Lower lobe of right lung (tissue), 2 donors: Measurements from ENCODE around the gene BFSP1. TPM values are rescaled to one million over a fixed set of nuclear protein-coding genes. Genes with fewer than 3 reads are reported as not detected.

Source experiments
- ATAC-seq, 2 donors: fragments of 200-7000 bp; cut with Tn5 transposase; one replicate each; pipeline ENCODE4 v1.9.1; 2020 to 2022; ENCODE audit warnings: mild to moderate bottlenecking in 2 of 2, moderate library complexity in 2 of 2
- DNase-seq: peaks from one replicate; pipeline ENCODE4 v3.0.0-alpha.2; 2020
- H3K27ac ChIP-seq: fragments of 200-600 bp; one replicate; pipeline ENCODE4 v1.8.0; 2022
- H3K27me3 ChIP-seq: fragments of 200-600 bp; one replicate; pipeline ENCODE4 v1.8.0; 2022; ENCODE audit warnings: low read depth
- H3K36me3 ChIP-seq: fragments of 200-600 bp; one replicate; pipeline ENCODE4 v1.8.0; 2022; ENCODE audit warnings: mild to moderate bottlenecking
- H3K4me1 ChIP-seq: fragments of 200-600 bp; one replicate; pipeline ENCODE4 v1.8.0; 2022
- H3K4me3 ChIP-seq: fragments of 200-600 bp; one replicate; pipeline ENCODE4 v1.8.0; 2022; ENCODE audit warnings: mild to moderate bottlenecking
- H3K9me3 ChIP-seq: fragments of 200-600 bp; one replicate; pipeline ENCODE4 v1.8.0; 2022
- intact Hi-C: fragments of 100-400 bp; cut with DNase I; formaldehyde crosslinking; loops from one replicate; pipeline ENCODE4 v1.11.0; 2022
- total RNA-seq: library from RNA; stranded (reverse); fragmentation: NEBNext Ultra II Directional; extraction: Animal tissue kit (Norgen Biotek cat#: 25700); gene quantifications from one replicate; pipeline ENCODE4 v1.2.1, GENCODE V29; 2021
- TF ChIP-seq, protein P1 (sequence below): fragments of 200-600 bp; IDR thresholded peaks from one replicate; pipeline ENCODE4 v1.8.0; 2022; ENCODE audit warnings: antibody characterized with exemption, mild to moderate bottlenecking
- donor health status: DM: no; HTN: yes; CAD: no; lungs with severe emphysema.

Gene BFSP1
- total RNA-seq, 1 donor from 2014 or later, result 2.4 TPM

DNA sequence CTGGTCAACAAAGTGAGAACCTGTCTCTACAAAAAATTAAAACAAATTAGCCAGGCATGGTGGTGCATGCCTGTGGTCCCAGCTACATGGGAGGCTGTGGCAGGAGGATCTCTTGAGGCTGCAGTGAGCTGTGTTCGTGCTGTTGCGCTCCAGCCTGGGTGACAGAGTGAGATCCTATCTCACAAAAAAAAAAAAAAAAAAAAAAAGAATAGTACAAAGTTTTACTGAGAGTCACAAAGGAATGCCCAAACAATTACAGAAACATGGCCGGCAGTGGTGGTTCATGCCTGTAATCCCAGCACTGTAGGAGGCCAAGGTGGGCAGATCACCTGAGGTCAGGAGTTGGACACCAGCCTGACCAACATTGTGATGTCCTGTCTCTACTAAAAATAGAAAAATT lies 23.9 kb upstream of the BFSP1 start:
- intact Hi-C loops, result no loop called here
- DNase-seq, result no peak
- Histone ChIP-seq H3K4me1 (peaks cover 31% of the 10 kb centered on the region), H3K27me3 (no peaks in the 10 kb centered on the region), H3K4me3 (no peak overlapping the region), H3K27ac (no peak overlapping the region), H3K36me3 (no peaks in the 10 kb centered on the region), H3K9me3 (no peaks in the 10 kb centered on the region)
- TF ChIP-seq, protein P1, sequence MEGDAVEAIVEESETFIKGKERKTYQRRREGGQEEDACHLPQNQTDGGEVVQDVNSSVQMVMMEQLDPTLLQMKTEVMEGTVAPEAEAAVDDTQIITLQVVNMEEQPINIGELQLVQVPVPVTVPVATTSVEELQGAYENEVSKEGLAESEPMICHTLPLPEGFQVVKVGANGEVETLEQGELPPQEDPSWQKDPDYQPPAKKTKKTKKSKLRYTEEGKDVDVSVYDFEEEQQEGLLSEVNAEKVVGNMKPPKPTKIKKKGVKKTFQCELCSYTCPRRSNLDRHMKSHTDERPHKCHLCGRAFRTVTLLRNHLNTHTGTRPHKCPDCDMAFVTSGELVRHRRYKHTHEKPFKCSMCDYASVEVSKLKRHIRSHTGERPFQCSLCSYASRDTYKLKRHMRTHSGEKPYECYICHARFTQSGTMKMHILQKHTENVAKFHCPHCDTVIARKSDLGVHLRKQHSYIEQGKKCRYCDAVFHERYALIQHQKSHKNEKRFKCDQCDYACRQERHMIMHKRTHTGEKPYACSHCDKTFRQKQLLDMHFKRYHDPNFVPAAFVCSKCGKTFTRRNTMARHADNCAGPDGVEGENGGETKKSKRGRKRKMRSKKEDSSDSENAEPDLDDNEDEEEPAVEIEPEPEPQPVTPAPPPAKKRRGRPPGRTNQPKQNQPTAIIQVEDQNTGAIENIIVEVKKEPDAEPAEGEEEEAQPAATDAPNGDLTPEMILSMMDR, result no peak
- ATAC-seq, result no peak

DNA sequence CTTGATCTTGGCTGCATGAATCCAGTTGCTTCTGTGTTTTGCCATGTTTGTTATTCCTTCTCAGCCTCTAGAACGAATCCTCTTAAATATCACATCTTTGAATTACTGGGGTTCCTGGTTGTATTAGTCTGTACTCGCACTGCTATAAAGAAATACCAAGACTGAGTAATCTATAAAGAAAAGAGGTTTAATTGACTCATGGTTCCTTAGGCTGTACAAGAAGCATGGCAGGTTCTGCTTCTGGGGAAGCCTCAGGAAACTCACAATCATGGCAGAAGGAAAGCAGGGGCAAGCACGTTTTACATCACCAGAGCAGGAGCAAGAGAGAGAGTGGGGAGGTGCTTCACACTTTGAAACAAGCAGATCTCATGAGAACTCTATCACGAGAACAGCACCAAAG lies 18.0 kb upstream of the BFSP1 start:
- intact Hi-C loops, result no loop called here
- ATAC-seq (no peak), DNase-seq (no peak)

DNA sequence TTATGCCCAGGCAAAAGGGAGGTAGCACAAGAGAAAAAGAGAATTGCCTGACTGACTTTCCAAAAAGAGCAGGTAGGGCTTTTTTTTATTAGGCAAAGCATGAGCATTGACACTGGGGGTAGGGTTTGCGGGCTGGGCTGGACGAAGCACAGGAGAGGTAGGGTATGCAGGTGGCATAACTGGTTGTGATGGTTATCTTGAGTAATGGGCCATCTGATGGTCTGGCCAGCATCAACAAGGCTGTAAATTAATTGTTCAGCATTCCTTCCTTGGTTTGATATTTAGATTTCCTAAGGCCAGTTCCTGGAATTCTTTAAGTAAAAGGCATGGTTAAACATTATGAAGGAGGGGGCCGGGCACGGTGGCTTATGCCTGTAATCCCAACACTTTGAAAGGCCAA lies 13.9 kb upstream of the BFSP1 start:
- Histone ChIP-seq H3K9me3 (no peaks in the 10 kb centered on the region), H3K36me3 (no peaks in the 10 kb centered on the region), H3K27me3 (no peaks in the 10 kb centered on the region), H3K4me1 (peaks cover 21% of the 10 kb centered on the region), H3K4me3 (no peak overlapping the region), H3K27ac (no peak overlapping the region)
- DNase-seq (no peak), ATAC-seq (no peak)
- TF ChIP-seq, protein P1, result no peak
- intact Hi-C loops, result no loop called here

More for the DNA sequence above, 18.0 kb upstream of the BFSP1 start:
- peaks cover 11% of the 10 kb centered on the region for H3K4me1 ChIP-seq
- no peak overlapping the region for H3K4me3 ChIP-seq
- H3K36me3 ChIP-seq, result no peaks in the 10 kb centered on the region
- H3K9me3 ChIP-seq, result no peaks in the 10 kb centered on the region
- TF ChIP-seq, protein P1, result no peak
- no peak overlapping the region for H3K27ac ChIP-seq
- no peaks in the 10 kb centered on the region for H3K27me3 ChIP-seq

GRCh38 chr20:17543531-17544131 lies 12.5 kb upstream of the BFSP1 start:
- TF ChIP-seq, protein P1, result no peak
- intact Hi-C loops, result no loop called here
- Histone ChIP-seq H3K4me1 (peaks cover 21% of the 10 kb centered on the region), H3K4me3 (no peak overlapping the region), H3K27me3 (no peaks in the 10 kb centered on the region), H3K27ac (peak overlapping the region; percentile 61), H3K9me3 (no peaks in the 10 kb centered on the region), H3K36me3 (no peaks in the 10 kb centered on the region)
- ATAC-seq, result peak; percentile 2 to 40
- DNase-seq, result no peak

- DNase-seq, result no peak
- H3K9me3 ChIP-seq, result no peaks in the 10 kb centered on the region
- H3K4me1 ChIP-seq, result peaks cover 21% of the 10 kb centered on the region
- no peak for ATAC-seq
- TF ChIP-seq, protein P1, result no peak
- H3K27me3 ChIP-seq, result no peaks in the 10 kb centered on the region
- no peak overlapping the region for H3K4me3 ChIP-seq
- H3K36me3 ChIP-seq, result no peaks in the 10 kb centered on the region
- H3K27ac ChIP-seq, result peak overlapping the region; percentile 61
- intact Hi-C loops, result no loop called here
These were observed 11.8 kb upstream of the BFSP1 start for GRCh38 chr20:17542993-17543412.
